Colonic mucosa (tissue), 4 donors: ENCODE data around the gene TNFSF11. TPM values are rescaled to one million over a fixed set of nuclear protein-coding genes. Genes with fewer than 3 reads are reported as not detected.

Experiments used
- DNase-seq: peaks from one replicate; pipeline ENCODE4 v3.0.0-alpha.2; 2020
- H3K27ac ChIP-seq: fragments of 200-600 bp; one replicate; pipeline ENCODE4 v1.8.0; 2021
- H3K27me3 ChIP-seq: fragments of 200-600 bp; one replicate; pipeline ENCODE4 v1.8.0; 2021
- H3K36me3 ChIP-seq: fragments of 200-600 bp; one replicate; pipeline ENCODE4 v1.8.0; 2021
- H3K4me1 ChIP-seq: fragments of 200-600 bp; one replicate; pipeline ENCODE4 v1.8.0; 2021; ENCODE audit warnings: mild to moderate bottlenecking
- H3K4me3 ChIP-seq: fragments of 200-600 bp; one replicate; pipeline ENCODE4 v1.8.0; 2021
- H3K9ac ChIP-seq, 2 donors: one replicate each; pipeline ENCODE4 v1.7.0; 2013; ENCODE audit warnings: control low read depth in 2 of 2, low read depth in 2 of 2, low read length in 2 of 2
- H3K9me3 ChIP-seq: fragments of 200-600 bp; one replicate; pipeline ENCODE4 v1.8.0; 2021
- CTCF ChIP-seq: fragments of 200-600 bp; IDR thresholded peaks from one replicate; pipeline ENCODE4 v1.8.0; 2022; ENCODE audit warnings: antibody characterized with exemption, mild to moderate bottlenecking
- intact Hi-C: fragments of 100-400 bp; cut with DNase I; formaldehyde crosslinking; loops from one replicate; pipeline ENCODE4 v1.14.1; 2022
- total RNA-seq, 2 donors: library from RNA; stranded (reverse); fragmentation: NEBNext Ultra II Directional in 1 of 2; extraction: Animal tissue kit (Norgen Biotek cat#: 25700) in 1 of 2; gene quantifications; one replicate each; pipeline ENCODE4 v1.2.1, GENCODE V29; 2021
- donor health status: healthy.
- donor health status: DM: no; HTN: no; CAD: no.
- donor health status: DM: no; HTN: no; CAD: no.

The TNFSF11 gene
- total RNA-seq, 2 donors from 2014 or later, result 0.15 to 0.66 TPM

GRCh38 chr13:42625611-42626010 lies 51.7 kb downstream of the TNFSF11 start:
- H3K4me1 ChIP-seq, result no peaks in the 10 kb centered on the region
- no peak overlapping the region for H3K4me3 ChIP-seq
- no peak for TF ChIP-seq CTCF
- H3K27me3 ChIP-seq, result no peaks in the 10 kb centered on the region
- H3K36me3 ChIP-seq, result no peaks in the 10 kb centered on the region
- intact Hi-C loops, result no loop called here
- no peak for DNase-seq
- H3K9ac ChIP-seq, result no peak overlapping the region
- H3K27ac ChIP-seq, result no peak overlapping the region
- H3K9me3 ChIP-seq, result no peaks in the 10 kb centered on the region

- H3K27me3 ChIP-seq, result no peaks in the 10 kb centered on the region
- no peak overlapping the region for H3K27ac ChIP-seq
- intact Hi-C loops, result no loop called here
- H3K4me3 ChIP-seq, result no peak overlapping the region
- H3K9ac ChIP-seq, result no peak overlapping the region
- H3K9me3 ChIP-seq, result no peaks in the 10 kb centered on the region
- no peaks in the 10 kb centered on the region for H3K36me3 ChIP-seq
- no peaks in the 10 kb centered on the region for H3K4me1 ChIP-seq
- DNase-seq, result no peak
- no peak for TF ChIP-seq CTCF
Measured at GRCh38 chr13:42626176-42626860, 52.4 kb downstream of the TNFSF11 start.

GRCh38 chr13:42628666-42629065 lies 54.7 kb downstream of the TNFSF11 start:
- Histone ChIP-seq H3K4me3 (no peak overlapping the region), H3K9ac (no peak overlapping the region), H3K9me3 (no peaks in the 10 kb centered on the region), H3K27ac (no peak overlapping the region), H3K4me1 (no peaks in the 10 kb centered on the region), H3K27me3 (no peaks in the 10 kb centered on the region), H3K36me3 (no peaks in the 10 kb centered on the region)
- DNase-seq, result no peak
- TF ChIP-seq CTCF, result no peak
- intact Hi-C loops, result no loop called here

GRCh38 chr13:42631181-42631580 lies 57.2 kb downstream of the TNFSF11 start:
- H3K4me1 ChIP-seq, result no peaks in the 10 kb centered on the region
- intact Hi-C loops, result no loop called here
- H3K36me3 ChIP-seq, result no peaks in the 10 kb centered on the region
- H3K27ac ChIP-seq, result no peak overlapping the region
- H3K27me3 ChIP-seq, result no peaks in the 10 kb centered on the region
- H3K9ac ChIP-seq, result no peak overlapping the region
- no peaks in the 10 kb centered on the region for H3K9me3 ChIP-seq
- TF ChIP-seq CTCF, result no peak
- H3K4me3 ChIP-seq, result no peak overlapping the region
- no peak for DNase-seq

GRCh38 chr13:42633495-42633894 lies 59.5 kb downstream of the TNFSF11 start:
- Histone ChIP-seq H3K27ac (no peak overlapping the region), H3K9ac (no peak overlapping the region), H3K9me3 (no peaks in the 10 kb centered on the region), H3K36me3 (no peaks in the 10 kb centered on the region), H3K4me1 (no peaks in the 10 kb centered on the region), H3K4me3 (no peak overlapping the region), H3K27me3 (no peaks in the 10 kb centered on the region)
- intact Hi-C loops, result no loop called here
- TF ChIP-seq CTCF, result no peak
- no peak for DNase-seq
